H9 (cell line): ENCODE results near the gene TMEM244. TPM values are rescaled to one million over a fixed set of nuclear protein-coding genes. Genes with fewer than 3 reads are reported as not detected.

Experiments
- DNase-seq: peaks from one replicate; pipeline ENCODE4 v3.0.0-alpha.2; 2017
- H2AFZ ChIP-seq: one replicate; pipeline ENCODE4 v1.6.1; 2013; ENCODE audit warnings: mild to moderate bottlenecking, low read length, control low read depth, moderate library complexity
- H2AK5ac ChIP-seq: 2 replicates; pipeline ENCODE4 v1.6.1; 2013; ENCODE audit warnings: low read length, control low read depth, mixed read lengths; ENCODE audit not compliant: insufficient read length
- H2BK120ac ChIP-seq: one replicate; pipeline ENCODE4 v1.6.1; 2013; ENCODE audit warnings: low read depth, mild to moderate bottlenecking, low read length, control low read depth, inconsistent platforms; ENCODE audit not compliant: poor library complexity, severe bottlenecking
- H2BK12ac ChIP-seq: 2 replicates; pipeline ENCODE4 v1.6.1; 2013; ENCODE audit warnings: low read length, control low read depth, mixed read lengths, low read depth; ENCODE audit not compliant: insufficient read length
- H2BK15ac ChIP-seq: 2 replicates; pipeline ENCODE4 v1.6.1; 2013; ENCODE audit warnings: low read depth, low read length, control low read depth
- H2BK20ac ChIP-seq: one replicate; pipeline ENCODE4 v1.6.1; 2013; ENCODE audit warnings: low read depth, mild to moderate bottlenecking, low read length, control low read depth, inconsistent platforms; ENCODE audit not compliant: poor library complexity, severe bottlenecking
- H2BK5ac ChIP-seq: 2 replicates; pipeline ENCODE4 v1.6.1; 2013; ENCODE audit warnings: low read length, control low read depth, mixed read lengths; ENCODE audit not compliant: insufficient read length
- H3K14ac ChIP-seq: 2 replicates; pipeline ENCODE4 v1.6.1; 2013; ENCODE audit warnings: low read length, control low read depth; ENCODE audit not compliant: insufficient read depth
- H3K18ac ChIP-seq: 2 replicates; pipeline ENCODE4 v1.6.1; 2013; ENCODE audit warnings: low read depth, mild to moderate bottlenecking, mixed read lengths, low read length, control low read depth; ENCODE audit not compliant: insufficient read length
- H3K23ac ChIP-seq: 2 replicates; pipeline ENCODE4 v1.6.1; 2013; ENCODE audit warnings: low read length, control low read depth, mixed read lengths, low read depth; ENCODE audit not compliant: insufficient read length
- H3K23me2 ChIP-seq: 2 replicates; pipeline ENCODE4 v1.6.1; 2013; ENCODE audit warnings: low read depth, mild to moderate bottlenecking, mixed read lengths, low read length, control low read depth; ENCODE audit not compliant: insufficient read length, poor library complexity, severe bottlenecking
- H3K27ac ChIP-seq: 2 replicates; pipeline ENCODE4 v1.5.1; 2013; ENCODE audit warnings: low read length, control low read depth, mixed read lengths, low read depth; ENCODE audit not compliant: insufficient read length
- H3K27me3 ChIP-seq: 2 replicates; pipeline ENCODE4 v1.6.1; 2013; ENCODE audit warnings: low read length, control low read depth, inconsistent platforms; ENCODE audit not compliant: insufficient read depth
- H3K4ac ChIP-seq: 2 replicates; pipeline ENCODE4 v1.6.1; 2013; ENCODE audit warnings: low read depth, mild to moderate bottlenecking, control low read depth, inconsistent platforms, low read length, moderate library complexity
- H3K4me1 ChIP-seq: 2 replicates; pipeline ENCODE4 v1.6.1; 2013; ENCODE audit warnings: low read length, control low read depth, inconsistent platforms; ENCODE audit not compliant: insufficient read depth
- H3K4me2 ChIP-seq: 2 replicates; pipeline ENCODE4 v1.6.1; 2013; ENCODE audit warnings: low read length, control low read depth, mixed read lengths; ENCODE audit not compliant: insufficient read length, insufficient read depth
- H3K56ac ChIP-seq: 2 replicates; pipeline ENCODE4 v1.6.1; 2013; ENCODE audit warnings: low read depth, mild to moderate bottlenecking, mixed read lengths, low read length, control low read depth; ENCODE audit not compliant: insufficient read length
- H3K79me1 ChIP-seq: 2 replicates; pipeline ENCODE4 v1.6.1; 2013; ENCODE audit warnings: low read depth, mild to moderate bottlenecking, moderate library complexity, low read length, control low read depth, inconsistent platforms; ENCODE audit not compliant: insufficient read depth, poor library complexity, severe bottlenecking
- H3K79me2 ChIP-seq: 2 replicates; pipeline ENCODE4 v1.6.1; 2013; ENCODE audit warnings: low read length, control low read depth, inconsistent platforms; ENCODE audit not compliant: insufficient read depth
- H3K9ac ChIP-seq: 2 replicates; pipeline ENCODE4 v1.6.1; 2013; ENCODE audit warnings: low read length, control low read depth, mixed read lengths; ENCODE audit not compliant: insufficient read length; ENCODE audit errors: extremely low read depth
- H3K9me3 ChIP-seq: one replicate; pipeline ENCODE4 v1.6.1; 2013; ENCODE audit warnings: low read depth, low read length, inconsistent platforms; ENCODE audit not compliant: control insufficient read depth
- H3T11ph ChIP-seq: one replicate; pipeline ENCODE4 v1.6.1; 2013; ENCODE audit warnings: mild to moderate bottlenecking, low read length, control low read depth, inconsistent platforms
- H4K20me1 ChIP-seq: one replicate; pipeline ENCODE4 v1.6.1; 2013; ENCODE audit not compliant: control insufficient read depth, insufficient read length, insufficient read depth
- H4K5ac ChIP-seq: 2 replicates; pipeline ENCODE4 v1.6.1; 2013; ENCODE audit warnings: low read depth, mild to moderate bottlenecking, mixed read lengths, low read length, control low read depth; ENCODE audit not compliant: insufficient read length
- H4K8ac ChIP-seq: replicated peaks from 2 replicates; pipeline ENCODE4 v1.6.1; 2013; ENCODE audit warnings: low read length, control low read depth, mixed read lengths, low read depth; ENCODE audit not compliant: insufficient read length
- H4K91ac ChIP-seq: 2 replicates; pipeline ENCODE4 v1.6.1; 2013; ENCODE audit warnings: low read depth, mild to moderate bottlenecking, moderate library complexity, mixed read lengths, low read length, control low read depth; ENCODE audit not compliant: insufficient read length
- H3K27ac Mint-ChIP-seq, 3 experiments: 2 replicates in 2 of 3; 3 replicates in 1 of 3; pipeline ENCODE4 v1.8.0; 2020 to 2021; ENCODE audit warnings: mixed read lengths in 3 of 3, mild to moderate bottlenecking in 1 of 3, moderate library complexity in 1 of 3
- H3K27me3 Mint-ChIP-seq: 2 replicates; pipeline ENCODE4 v1.8.0; 2021; ENCODE audit warnings: low read depth, mild to moderate bottlenecking, moderate library complexity, mixed read lengths
- H3K36me3 Mint-ChIP-seq, 3 experiments: 2 replicates in 2 of 3; 3 replicates in 1 of 3; pipeline ENCODE4 v1.8.0; 2020 to 2021; ENCODE audit warnings: low read depth in 3 of 3, mixed read lengths in 3 of 3; ENCODE audit not compliant: insufficient read depth in 1 of 3
- H3K4me1 Mint-ChIP-seq, 2 experiments: 2 replicates each; pipeline ENCODE4 v1.8.0; 2020; ENCODE audit warnings: mixed read lengths in 2 of 2
- H3K4me3 Mint-ChIP-seq, 2 experiments: 2 replicates in 1 of 2; 3 replicates in 1 of 2; pipeline ENCODE4 v1.8.0; 2020 to 2021; ENCODE audit warnings: mild to moderate bottlenecking in 2 of 2, mixed read lengths in 2 of 2, moderate library complexity in 1 of 2
- H3K9me3 Mint-ChIP-seq, 2 experiments: 2 replicates in 1 of 2; 3 replicates in 1 of 2; pipeline ENCODE4 v1.8.0; 2020; ENCODE audit warnings: mild to moderate bottlenecking in 2 of 2, mixed read lengths in 2 of 2, moderate library complexity in 1 of 2
- whole genome bisulfite sequencing: extraction: QIAGEN DNeasy Blood & Tissue Kit; methylation state at CpG from one replicate; pipeline ENCODE4 v1.1.7; 2013; ENCODE audit warnings: missing lambda C conversion rate, low lambda C conversion rate, mixed read lengths; ENCODE audit not compliant: insufficient read length; ENCODE audit errors: extremely low coverage; 5-methylcytosine and 5-hydroxymethylcytosine counted together
- total RNA-seq: library from RNA; stranded (reverse); gene quantifications from 2 replicates; pipeline ENCODE4 v1.2.1, GENCODE V29; 2021
- TF ChIP-seq, protein P1 (sequence below): fragments of 200-600 bp; sonication (generic); conservative IDR thresholded peaks from 3 replicates; pipeline ENCODE4 v1.8.0; 2021; ENCODE audit warnings: antibody characterized with exemption, mild to moderate bottlenecking

The TMEM244 gene
- total RNA-seq, 1 experiment from 2014 or later, result not detected

DNA sequence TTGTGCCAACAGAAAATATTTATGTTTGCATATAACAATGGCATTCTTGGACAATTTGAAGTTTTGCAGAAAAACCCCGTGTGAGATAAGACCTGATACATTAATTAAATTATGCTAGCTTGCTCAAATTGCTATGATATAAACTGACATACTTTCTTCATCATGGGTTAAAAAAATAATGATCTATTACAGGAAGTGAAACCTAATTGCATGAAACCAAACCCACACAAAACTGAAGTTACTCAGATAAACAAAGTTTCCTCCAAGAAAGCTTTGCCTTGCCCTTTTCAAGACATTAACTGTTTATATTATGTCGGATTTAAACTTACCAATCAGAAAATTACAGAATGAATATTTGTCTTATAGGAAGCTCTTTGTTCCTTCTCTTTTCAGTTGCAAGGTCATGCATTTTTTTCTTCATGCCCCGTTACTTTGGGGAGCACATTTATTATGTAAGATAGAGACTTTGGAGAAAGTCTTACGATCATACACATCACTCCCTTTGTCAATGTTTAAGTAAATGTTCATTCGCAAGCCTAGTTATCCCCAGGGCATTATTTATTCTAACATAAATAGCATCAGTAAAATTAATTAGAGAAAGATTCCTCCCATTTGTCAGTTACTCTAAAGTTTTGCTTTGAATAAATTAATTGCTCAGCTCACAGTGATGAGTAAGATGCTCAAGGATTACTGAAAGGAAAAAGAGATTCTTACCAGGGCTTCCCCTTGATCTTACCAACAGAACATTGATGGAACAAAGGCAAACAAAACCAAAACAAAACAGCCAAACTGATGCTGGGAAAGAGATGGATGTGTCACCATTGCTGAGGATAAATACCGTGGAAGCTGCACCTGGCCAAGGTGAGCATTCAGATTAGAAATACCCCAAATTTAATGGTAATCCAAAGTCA lies 14.8 kb upstream of the TMEM244 start:
- no peak overlapping the region for H3K56ac ChIP-seq
- H3T11ph ChIP-seq, result no peak overlapping the region
- H3K27ac Mint-ChIP-seq, result no peak overlapping the region
- H3K79me2 ChIP-seq, result no peaks in the 10 kb centered on the region
- H2BK15ac ChIP-seq, result no peak overlapping the region
- no peak overlapping the region for H3K18ac ChIP-seq
- H3K27me3 Mint-ChIP-seq, result peaks cover 1% of the 10 kb centered on the region; the same call in 1 of the 2 replicates
- no peaks in the 10 kb centered on the region for H3K4me1 Mint-ChIP-seq
- no peak overlapping the region for H2BK120ac ChIP-seq
- no CpG with 5 or more reads among the region's 6 CpGs for WGBS
- no peak overlapping the region for H2BK5ac ChIP-seq
- no peak overlapping the region for H3K4ac ChIP-seq
- no peak overlapping the region for H2BK20ac ChIP-seq
- TF ChIP-seq, protein P1, sequence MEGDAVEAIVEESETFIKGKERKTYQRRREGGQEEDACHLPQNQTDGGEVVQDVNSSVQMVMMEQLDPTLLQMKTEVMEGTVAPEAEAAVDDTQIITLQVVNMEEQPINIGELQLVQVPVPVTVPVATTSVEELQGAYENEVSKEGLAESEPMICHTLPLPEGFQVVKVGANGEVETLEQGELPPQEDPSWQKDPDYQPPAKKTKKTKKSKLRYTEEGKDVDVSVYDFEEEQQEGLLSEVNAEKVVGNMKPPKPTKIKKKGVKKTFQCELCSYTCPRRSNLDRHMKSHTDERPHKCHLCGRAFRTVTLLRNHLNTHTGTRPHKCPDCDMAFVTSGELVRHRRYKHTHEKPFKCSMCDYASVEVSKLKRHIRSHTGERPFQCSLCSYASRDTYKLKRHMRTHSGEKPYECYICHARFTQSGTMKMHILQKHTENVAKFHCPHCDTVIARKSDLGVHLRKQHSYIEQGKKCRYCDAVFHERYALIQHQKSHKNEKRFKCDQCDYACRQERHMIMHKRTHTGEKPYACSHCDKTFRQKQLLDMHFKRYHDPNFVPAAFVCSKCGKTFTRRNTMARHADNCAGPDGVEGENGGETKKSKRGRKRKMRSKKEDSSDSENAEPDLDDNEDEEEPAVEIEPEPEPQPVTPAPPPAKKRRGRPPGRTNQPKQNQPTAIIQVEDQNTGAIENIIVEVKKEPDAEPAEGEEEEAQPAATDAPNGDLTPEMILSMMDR, result no peak
- H3K4me2 ChIP-seq, result no peak overlapping the region
- H4K8ac ChIP-seq, result no peak overlapping the region
- no peak overlapping the region for H3K23ac ChIP-seq
- H2BK12ac ChIP-seq, result no peak overlapping the region
- H2AFZ ChIP-seq, result no peak overlapping the region
- H3K79me1 ChIP-seq, result no peaks in the 10 kb centered on the region
- no peak overlapping the region for H3K14ac ChIP-seq
- H3K9me3 Mint-ChIP-seq, result peaks cover 8 to 16% of the 10 kb centered on the region in 2 experiments
- H3K23me2 ChIP-seq, result no peaks in the 10 kb centered on the region
- H4K91ac ChIP-seq, result no peak overlapping the region
- H3K27ac ChIP-seq, result no peak overlapping the region
- peaks cover 0 to 2% (median 2%) of the 10 kb centered on the region in 3 experiments; a peak in 1 of 7 replicates for H3K36me3 Mint-ChIP-seq
- no peak overlapping the region for H3K4me3 Mint-ChIP-seq
- H3K9ac ChIP-seq, result no peak overlapping the region
- no peaks in the 10 kb centered on the region for H4K20me1 ChIP-seq
- H3K27me3 ChIP-seq, result no peaks in the 10 kb centered on the region
- no peak for DNase-seq
- no peak overlapping the region for H2AK5ac ChIP-seq
- no peaks in the 10 kb centered on the region for H3K4me1 ChIP-seq
- no peaks in the 10 kb centered on the region for H3K9me3 ChIP-seq
- no peak overlapping the region for H4K5ac ChIP-seq
